Omental fat pad (tissue), 4 donors: Measurements from ENCODE around the gene MYOM1. TPM values are rescaled to one million over a fixed set of nuclear protein-coding genes. Genes with fewer than 3 reads are reported as not detected.

ENCODE experiments used
- ATAC-seq: fragments of 150-250 bp; one replicate; pipeline ENCODE4 v1.9.1; 2016; ENCODE audit warnings: mild to moderate bottlenecking, moderate library complexity; ENCODE audit not compliant: low FRiP score
- DNase-seq: peaks from one replicate; pipeline ENCODE4 v3.0.0-alpha.2; 2019; ENCODE audit warnings: low spot score
- total RNA-seq, 4 donors: library from RNA; depleted of rRNA; stranded (reverse); fragments of >200 nt; gene quantifications; one replicate each; pipeline ENCODE4 v1.1.0, GENCODE V29; 2016
- TF ChIP-seq, protein P1 (sequence below), 3 donors: fragments of 450-650 bp; IDR thresholded peaks; one replicate each; pipeline ENCODE4 v1.5.1; 2016 to 2017; ENCODE audit warnings: antibody characterized with exemption in 3 of 3, mild to moderate bottlenecking in 3 of 3, moderate library complexity in 2 of 3

Gene MYOM1
- total RNA-seq, 4 donors from 2014 or later, result 2.6 to 8.5 (median 2.9) TPM

DNA sequence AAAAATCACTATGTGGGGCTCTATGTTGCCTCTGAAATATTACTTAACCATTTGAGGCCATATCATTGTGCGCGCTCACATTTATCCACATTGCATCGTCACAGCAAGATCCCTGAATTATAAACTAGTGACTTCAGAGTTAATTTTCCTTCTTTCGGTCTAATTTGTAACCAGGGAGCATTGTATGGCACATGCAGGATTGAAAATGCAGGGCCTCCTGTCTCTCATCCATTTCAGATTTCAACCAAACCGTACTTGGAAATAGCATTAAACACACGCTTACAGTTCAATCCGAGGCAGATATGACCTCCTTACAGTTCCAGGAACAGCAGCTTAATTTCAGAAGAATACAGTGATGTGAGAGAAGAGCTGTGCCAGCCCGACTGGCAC is 532 bp downstream of the MYOM1 start:
- no peak for ATAC-seq
- TF ChIP-seq, protein P1, sequence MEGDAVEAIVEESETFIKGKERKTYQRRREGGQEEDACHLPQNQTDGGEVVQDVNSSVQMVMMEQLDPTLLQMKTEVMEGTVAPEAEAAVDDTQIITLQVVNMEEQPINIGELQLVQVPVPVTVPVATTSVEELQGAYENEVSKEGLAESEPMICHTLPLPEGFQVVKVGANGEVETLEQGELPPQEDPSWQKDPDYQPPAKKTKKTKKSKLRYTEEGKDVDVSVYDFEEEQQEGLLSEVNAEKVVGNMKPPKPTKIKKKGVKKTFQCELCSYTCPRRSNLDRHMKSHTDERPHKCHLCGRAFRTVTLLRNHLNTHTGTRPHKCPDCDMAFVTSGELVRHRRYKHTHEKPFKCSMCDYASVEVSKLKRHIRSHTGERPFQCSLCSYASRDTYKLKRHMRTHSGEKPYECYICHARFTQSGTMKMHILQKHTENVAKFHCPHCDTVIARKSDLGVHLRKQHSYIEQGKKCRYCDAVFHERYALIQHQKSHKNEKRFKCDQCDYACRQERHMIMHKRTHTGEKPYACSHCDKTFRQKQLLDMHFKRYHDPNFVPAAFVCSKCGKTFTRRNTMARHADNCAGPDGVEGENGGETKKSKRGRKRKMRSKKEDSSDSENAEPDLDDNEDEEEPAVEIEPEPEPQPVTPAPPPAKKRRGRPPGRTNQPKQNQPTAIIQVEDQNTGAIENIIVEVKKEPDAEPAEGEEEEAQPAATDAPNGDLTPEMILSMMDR (IDR thresholded peaks at IDR 0.05), result no peak

GRCh38 chr18:3218819-3219218 is 949 bp downstream of the MYOM1 start:
- TF ChIP-seq, protein P1 (IDR thresholded peaks at IDR 0.05), result no peak
- ATAC-seq (no peak), DNase-seq (no peak)

More for the DNA sequence above, 532 bp downstream of the MYOM1 start:
- no peak for DNase-seq

- DNase-seq, result no peak
- TF ChIP-seq, protein P1 (IDR thresholded peaks at IDR 0.05), result no peak
- ATAC-seq, result no peak
Measured at GRCh38 chr18:3217948-3218647, 1.7 kb downstream of the MYOM1 start.

DNA sequence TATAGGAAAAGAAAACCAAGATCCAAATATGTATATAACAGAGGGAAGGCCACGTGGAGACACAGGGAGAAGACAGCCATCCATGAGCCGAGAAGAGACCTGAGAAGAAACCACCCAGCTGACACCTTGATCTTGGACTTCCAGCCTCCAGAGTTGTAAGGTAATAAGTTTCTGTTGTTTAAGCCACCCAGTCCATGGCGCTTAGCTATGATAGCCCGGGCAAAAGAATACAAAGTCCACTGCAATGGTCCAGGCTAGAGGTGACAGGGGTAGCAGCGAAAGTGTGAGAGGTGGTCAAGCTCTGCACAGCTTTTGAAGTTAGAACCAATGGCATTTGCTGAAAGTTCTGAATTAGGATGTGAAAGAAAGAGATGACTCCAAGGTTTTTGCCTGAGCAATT is 2.8 kb downstream of the MYOM1 start:
- ATAC-seq, result no peak
- TF ChIP-seq, protein P1 (IDR thresholded peaks at IDR 0.05), result no peak
- DNase-seq, result no peak

- ATAC-seq (no peak), DNase-seq (no peak)
- TF ChIP-seq, protein P1 (IDR thresholded peaks at IDR 0.05), result no peak
Measured at GRCh38 chr18:3214855-3215637, 4.7 kb downstream of the MYOM1 start.

GRCh38 chr18:3213300-3214059 is 6.3 kb downstream of the MYOM1 start:
- no peak for DNase-seq
- no peak for ATAC-seq
- TF ChIP-seq, protein P1 (IDR thresholded peaks at IDR 0.05), result no peak
